ENCODE data around the gene ZBTB43. TPM values are rescaled to one million over a fixed set of nuclear protein-coding genes. Genes with fewer than 3 reads are reported as not detected.

Gene ZBTB43
- total RNA-seq, 1 donor from 2014 or later: 21.8 TPM

DNA sequence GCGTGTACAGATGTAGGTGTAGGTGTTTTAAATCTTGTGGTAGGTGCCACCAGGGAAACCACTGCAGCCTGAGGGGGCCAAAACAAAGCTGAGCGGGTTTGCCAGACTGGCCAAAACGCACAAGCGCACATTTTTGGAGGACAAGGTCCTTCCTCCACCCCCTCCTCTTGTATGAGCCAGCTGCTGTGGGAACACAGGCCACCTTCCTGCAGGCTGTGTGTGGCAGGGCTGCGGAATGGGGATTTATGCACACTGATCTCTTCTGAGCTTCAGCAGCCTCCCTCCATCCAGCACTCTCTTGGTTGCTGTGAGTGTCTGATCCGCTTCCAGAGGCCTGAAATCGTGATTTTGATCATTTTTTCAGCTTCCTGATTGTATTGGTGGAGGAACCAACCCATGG is 22.4 kb downstream of the ZBTB43 start:
- H3K27me3 Mint-ChIP-seq: no peaks in the 10 kb centered on the region
- H3K36me3 Mint-ChIP-seq (ENCODE audit: insufficient read depth): peaks cover 17% of the 10 kb centered on the region
- H3K4me3 Mint-ChIP-seq (ENCODE audit: low read depth): no peak overlapping the region
- H3K4me1 Mint-ChIP-seq (ENCODE audit: low read depth): peaks cover 23% of the 10 kb centered on the region
- no peak for TF ChIP-seq CTCF (IDR thresholded peaks at IDR 0.05; ENCODE audit: unreplicated experiment)
- H3K9me3 Mint-ChIP-seq (ENCODE audit: low read depth): no peaks in the 10 kb centered on the region
- no peak for DNase-seq (ENCODE audit: low spot score, unreplicated experiment)
- no peak overlapping the region for H3K27ac Mint-ChIP-seq

DNA sequence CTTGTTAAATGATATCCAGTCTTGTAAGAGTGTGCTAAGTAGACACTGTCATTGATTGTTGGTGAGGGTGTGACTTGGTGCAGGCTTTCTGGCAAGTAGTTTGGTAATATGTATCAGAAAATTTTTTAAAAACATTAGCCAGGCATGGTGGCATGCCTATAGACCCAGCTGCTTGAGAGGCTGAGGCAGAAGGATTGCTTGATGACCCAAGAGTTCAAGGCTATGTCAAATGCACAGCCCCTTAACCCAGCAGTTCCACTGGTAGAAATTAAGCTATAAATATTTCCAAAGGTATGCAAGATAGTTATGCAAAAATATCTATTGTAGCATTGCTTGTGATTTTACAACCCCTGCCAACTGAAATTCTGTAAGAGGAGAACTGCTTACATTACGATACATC is 24.2 kb downstream of the ZBTB43 start:
- Mint-ChIP-seq H3K9me3 (ENCODE audit: low read depth) (no peaks in the 10 kb centered on the region), H3K27ac (no peak overlapping the region), H3K4me1 (ENCODE audit: low read depth) (peaks cover 17% of the 10 kb centered on the region), H3K27me3 (no peaks in the 10 kb centered on the region), H3K36me3 (ENCODE audit: insufficient read depth) (peaks cover 23% of the 10 kb centered on the region), H3K4me3 (ENCODE audit: low read depth) (no peak overlapping the region)
- DNase-seq (ENCODE audit: low spot score, unreplicated experiment): no peak
- TF ChIP-seq CTCF (IDR thresholded peaks at IDR 0.05; ENCODE audit: unreplicated experiment): no peak

GRCh38 chr9:126830827-126831226 is 26.0 kb downstream of the ZBTB43 start:
- H3K4me3 Mint-ChIP-seq (ENCODE audit: low read depth): no peak overlapping the region
- H3K9me3 Mint-ChIP-seq (ENCODE audit: low read depth): no peaks in the 10 kb centered on the region
- TF ChIP-seq CTCF (IDR thresholded peaks at IDR 0.05; ENCODE audit: unreplicated experiment): no peak
- peaks cover 17% of the 10 kb centered on the region for H3K36me3 Mint-ChIP-seq (ENCODE audit: insufficient read depth)
- peaks cover 7% of the 10 kb centered on the region for H3K4me1 Mint-ChIP-seq (ENCODE audit: low read depth)
- no peak overlapping the region for H3K27ac Mint-ChIP-seq
- H3K27me3 Mint-ChIP-seq: no peaks in the 10 kb centered on the region
- DNase-seq (ENCODE audit: low spot score, unreplicated experiment): no peak

GRCh38 chr9:126832440-126832839 is 27.6 kb downstream of the ZBTB43 start:
- peaks cover 4% of the 10 kb centered on the region for H3K4me1 Mint-ChIP-seq (ENCODE audit: low read depth)
- H3K27ac Mint-ChIP-seq: no peak overlapping the region
- DNase-seq (ENCODE audit: low spot score, unreplicated experiment): no peak
- H3K4me3 Mint-ChIP-seq (ENCODE audit: low read depth): no peak overlapping the region
- TF ChIP-seq CTCF (IDR thresholded peaks at IDR 0.05; ENCODE audit: unreplicated experiment): no peak
- no peaks in the 10 kb centered on the region for H3K9me3 Mint-ChIP-seq (ENCODE audit: low read depth)
- peaks cover 17% of the 10 kb centered on the region for H3K36me3 Mint-ChIP-seq (ENCODE audit: insufficient read depth)
- H3K27me3 Mint-ChIP-seq: no peaks in the 10 kb centered on the region

- H3K9me3 Mint-ChIP-seq (ENCODE audit: low read depth): no peaks in the 10 kb centered on the region
- no peak overlapping the region for H3K27ac Mint-ChIP-seq
- no peak for TF ChIP-seq CTCF (IDR thresholded peaks at IDR 0.05; ENCODE audit: unreplicated experiment)
- H3K27me3 Mint-ChIP-seq: no peaks in the 10 kb centered on the region
- H3K36me3 Mint-ChIP-seq (ENCODE audit: insufficient read depth): peaks cover 17% of the 10 kb centered on the region
- no peak overlapping the region for H3K4me3 Mint-ChIP-seq (ENCODE audit: low read depth)
- H3K4me1 Mint-ChIP-seq (ENCODE audit: low read depth): peaks cover 4% of the 10 kb centered on the region
- no peak for DNase-seq (ENCODE audit: low spot score, unreplicated experiment)
Observed at GRCh38 chr9:126833020-126833419, 28.2 kb downstream of the ZBTB43 start.

Data from progenitor cell of endocrine pancreas (in vitro differentiated cells).